ENCODE measurements around the gene PARK7.

Gene PARK7

GRCh38 chr1:7984811-7985210, 23.3 kb downstream of the PARK7 start:
- no peak for DNase-seq (ENCODE audit: low read depth)

GRCh38 chr1:7985851-7986612, 24.5 kb downstream of the PARK7 start:
- DNase-seq (ENCODE audit: low read depth), result no peak

GRCh38 chr1:7987528-7987927, 26.0 kb downstream of the PARK7 start:
- no peak for DNase-seq (ENCODE audit: low read depth)

DNA sequence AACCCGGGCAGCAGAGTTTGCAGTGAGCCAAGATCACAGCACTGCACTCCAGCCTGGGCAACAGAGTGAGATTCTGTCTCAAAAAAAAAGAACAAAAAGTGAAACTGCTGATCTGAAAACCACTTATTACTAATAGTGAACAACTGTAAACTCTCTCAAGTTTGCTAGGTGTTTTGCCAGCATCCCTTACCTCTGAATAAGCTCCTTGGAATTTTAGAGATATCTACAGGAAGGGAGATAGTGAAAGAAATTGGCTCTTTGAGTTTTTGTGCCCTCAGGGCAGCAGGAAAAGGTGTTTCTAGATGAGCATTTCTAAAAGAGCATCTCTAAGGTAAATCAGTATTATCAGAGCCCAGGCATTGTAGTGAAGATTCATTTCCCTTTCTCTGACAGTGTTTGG, 27.1 kb downstream of the PARK7 start:
- no peak for DNase-seq (ENCODE audit: low read depth)

DNA sequence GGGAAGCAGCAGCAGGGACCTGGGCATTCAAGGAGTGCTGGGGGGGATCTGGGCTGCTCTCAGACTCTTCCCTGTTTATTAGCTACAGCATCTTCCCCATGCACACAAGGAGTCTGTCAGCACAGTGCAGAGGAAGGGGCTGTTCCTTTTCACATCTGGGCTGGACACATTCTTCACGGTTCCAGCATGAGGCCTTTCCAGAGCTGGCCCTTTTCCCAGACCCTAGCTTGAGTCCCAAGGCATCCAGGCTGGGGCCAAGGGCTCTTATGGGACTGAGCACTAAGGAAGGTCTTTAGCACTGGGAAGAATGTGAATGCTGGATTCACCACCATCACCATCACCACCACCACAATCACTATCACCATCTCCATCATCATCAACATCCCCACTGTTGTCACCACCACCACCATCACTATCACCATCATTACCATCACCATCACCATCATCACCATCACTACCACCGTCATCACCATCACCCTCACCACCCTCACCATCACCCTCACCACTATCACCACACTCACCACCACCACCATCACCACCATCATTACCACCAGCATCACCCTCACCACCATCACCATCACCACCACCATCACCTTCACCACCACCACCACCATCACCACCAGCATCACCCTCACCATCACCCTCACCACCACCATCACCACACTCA, 28.4 kb downstream of the PARK7 start:
- DNase-seq (ENCODE audit: low read depth), result no peak

DNA sequence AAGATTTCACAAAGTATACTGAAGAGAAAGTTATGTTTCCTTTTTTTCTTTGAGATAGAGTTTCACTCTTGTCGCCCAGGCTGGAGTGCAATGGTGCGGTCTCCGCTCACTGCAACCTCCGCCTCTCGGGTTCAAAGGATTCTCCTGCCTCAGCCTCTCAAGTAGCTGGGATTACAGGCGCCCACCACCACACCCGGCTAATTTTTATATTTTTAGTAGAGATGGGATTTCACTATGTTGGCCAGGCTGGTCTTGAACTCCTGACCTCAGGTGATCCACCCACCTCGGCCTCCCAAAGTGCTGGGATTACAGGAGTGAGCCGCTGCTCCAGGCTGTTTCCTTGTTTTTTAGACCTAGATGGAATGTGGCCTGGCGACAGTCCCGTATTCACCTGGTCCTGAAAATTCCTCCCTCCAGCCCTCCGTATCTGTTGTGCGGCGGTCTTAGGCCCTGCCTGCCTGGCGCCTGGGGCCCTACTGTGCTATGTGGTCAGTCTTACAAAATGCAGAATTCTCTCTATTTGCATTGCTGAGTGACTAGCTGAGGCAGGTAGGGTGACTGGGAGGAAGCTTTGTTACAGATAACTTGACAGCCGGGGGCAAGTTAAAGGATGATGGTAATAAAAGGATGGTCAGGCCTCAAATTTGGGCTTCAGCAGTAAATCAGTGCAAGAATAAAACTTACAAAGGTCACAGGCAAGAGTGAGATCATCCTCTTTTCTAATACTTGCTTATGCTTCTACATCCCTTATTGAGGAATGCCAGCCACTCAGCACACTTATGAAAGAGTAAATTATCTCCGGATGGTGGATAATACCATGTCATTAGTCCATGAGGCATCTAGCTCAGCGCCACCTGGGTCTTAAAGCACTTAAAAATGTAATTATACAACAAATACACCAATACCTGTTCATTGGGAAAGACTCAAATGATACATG, 30.3 kb downstream of the PARK7 start:
- DNase-seq (ENCODE audit: low read depth), result no peak

DNA sequence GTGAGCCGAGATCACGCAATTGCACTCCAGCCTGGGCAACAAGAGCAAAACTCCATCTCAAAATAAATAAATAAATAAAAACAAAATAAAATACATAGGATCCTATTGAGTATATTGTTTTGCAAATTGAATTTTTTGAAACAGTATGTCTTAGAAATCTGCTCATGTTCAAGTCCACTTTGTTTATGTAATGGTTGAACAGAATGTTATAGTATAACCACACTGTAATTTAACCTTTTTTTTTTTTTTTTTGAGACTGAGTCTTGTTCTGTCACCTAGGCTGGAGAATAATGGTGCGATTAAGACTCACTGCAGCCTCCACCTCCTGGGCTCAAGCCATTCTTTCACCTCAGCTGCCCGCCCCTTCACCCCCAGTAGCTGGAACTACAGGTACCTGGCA, 31.4 kb downstream of the PARK7 start:
- no peak for DNase-seq (ENCODE audit: low read depth)

GRCh38 chr1:7993593-7994479, 32.3 kb downstream of the PARK7 start:
- DNase-seq (ENCODE audit: low read depth), result no peak

DNA sequence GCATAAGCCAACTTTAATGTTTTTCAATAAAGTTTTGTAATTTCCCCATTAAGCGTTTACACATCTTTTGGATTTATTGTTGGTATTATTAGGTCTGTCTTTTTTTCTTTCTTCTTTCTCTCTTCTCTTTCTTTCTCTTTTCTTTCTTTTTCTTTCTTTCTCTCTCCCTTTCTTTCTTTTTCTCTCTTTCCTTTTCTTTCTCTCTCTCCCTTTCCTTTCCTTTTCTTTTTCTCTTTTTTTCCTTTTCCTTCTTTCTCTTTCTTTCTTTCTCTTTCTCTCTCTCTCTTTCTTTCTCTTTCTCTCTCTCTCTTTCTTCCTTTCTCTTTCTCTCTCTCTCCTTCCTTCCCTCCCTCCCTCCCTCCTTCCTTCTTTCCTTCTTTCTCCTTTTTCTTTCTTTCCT, 33.3 kb downstream of the PARK7 start:
- no peak for DNase-seq (ENCODE audit: low read depth)

- no peak for DNase-seq (ENCODE audit: low read depth)
Observed at GRCh38 chr1:7995437-7995836, 33.9 kb downstream of the PARK7 start.

GRCh38 chr1:8002329-8002910, 40.9 kb downstream of the PARK7 start:
- DNase-seq (ENCODE audit: low read depth), result no peak

GRCh38 chr1:8002921-8003320, 41.4 kb downstream of the PARK7 start:
- no peak for DNase-seq (ENCODE audit: low read depth)

GRCh38 chr1:8003438-8004112, 42.1 kb downstream of the PARK7 start:
- no peak for DNase-seq (ENCODE audit: low read depth)

GRCh38 chr1:8004113-8004802, 42.7 kb downstream of the PARK7 start:
- DNase-seq (ENCODE audit: low read depth), result no peak

- no peak for DNase-seq (ENCODE audit: low read depth)
Observed at GRCh38 chr1:8004803-8005573, 43.5 kb downstream of the PARK7 start.

DNA sequence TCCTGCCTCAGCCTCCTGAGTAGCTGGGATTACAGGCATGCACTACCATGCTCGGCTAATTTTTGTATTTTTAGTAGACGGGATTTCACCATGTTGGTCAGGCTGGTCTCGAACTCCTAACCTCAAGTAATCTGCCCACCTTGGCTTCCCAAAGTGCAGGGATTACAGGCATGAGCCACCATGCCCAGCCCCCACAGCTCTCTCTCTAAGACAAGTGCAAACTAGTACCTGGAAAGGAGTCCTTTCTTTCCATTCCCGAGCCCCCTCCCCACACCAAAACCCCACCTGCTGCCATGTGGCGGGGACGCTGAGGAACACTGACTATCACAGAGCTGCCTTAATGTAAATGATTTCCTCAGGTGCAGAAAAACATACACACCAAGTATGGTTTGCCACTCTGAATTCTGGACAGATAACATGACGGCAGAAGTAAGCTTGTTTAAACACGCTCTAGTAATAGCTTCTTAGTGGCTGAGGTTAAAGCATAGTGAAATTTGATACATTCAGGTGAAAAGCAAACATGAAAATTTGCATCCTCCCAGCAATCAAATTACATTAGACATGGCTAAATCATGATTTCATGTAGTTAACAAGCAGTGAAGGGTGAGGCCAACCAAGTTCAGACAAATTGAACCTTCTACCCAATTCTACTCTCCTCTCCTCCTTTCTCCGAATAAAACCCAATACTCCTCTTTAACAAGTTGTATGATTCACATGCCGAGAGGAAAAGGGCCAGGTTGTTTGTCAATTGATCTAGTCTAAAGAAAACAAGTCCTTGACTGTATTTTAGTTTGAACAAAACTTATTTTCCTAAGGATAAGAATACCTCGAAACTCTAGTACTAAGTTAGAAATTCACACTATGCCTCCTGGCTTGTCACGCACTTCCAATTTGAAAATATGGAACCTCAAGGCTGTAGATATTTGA, 44.8 kb downstream of the PARK7 start:
- DNase-seq (ENCODE audit: low read depth), result no peak

- DNase-seq (ENCODE audit: low read depth), result no peak
Observed at GRCh38 chr1:8009043-8010002, 47.8 kb downstream of the PARK7 start.

Measured in T follicular helper cell (primary cell).